GM03348 (cell line): ENCODE results near the gene GALR3.

Source experiments
- DNase-seq: peaks from one replicate; pipeline ENCODE4 v3.0.0; 2012; ENCODE audit warnings: low spot score

The GALR3 gene

DNA sequence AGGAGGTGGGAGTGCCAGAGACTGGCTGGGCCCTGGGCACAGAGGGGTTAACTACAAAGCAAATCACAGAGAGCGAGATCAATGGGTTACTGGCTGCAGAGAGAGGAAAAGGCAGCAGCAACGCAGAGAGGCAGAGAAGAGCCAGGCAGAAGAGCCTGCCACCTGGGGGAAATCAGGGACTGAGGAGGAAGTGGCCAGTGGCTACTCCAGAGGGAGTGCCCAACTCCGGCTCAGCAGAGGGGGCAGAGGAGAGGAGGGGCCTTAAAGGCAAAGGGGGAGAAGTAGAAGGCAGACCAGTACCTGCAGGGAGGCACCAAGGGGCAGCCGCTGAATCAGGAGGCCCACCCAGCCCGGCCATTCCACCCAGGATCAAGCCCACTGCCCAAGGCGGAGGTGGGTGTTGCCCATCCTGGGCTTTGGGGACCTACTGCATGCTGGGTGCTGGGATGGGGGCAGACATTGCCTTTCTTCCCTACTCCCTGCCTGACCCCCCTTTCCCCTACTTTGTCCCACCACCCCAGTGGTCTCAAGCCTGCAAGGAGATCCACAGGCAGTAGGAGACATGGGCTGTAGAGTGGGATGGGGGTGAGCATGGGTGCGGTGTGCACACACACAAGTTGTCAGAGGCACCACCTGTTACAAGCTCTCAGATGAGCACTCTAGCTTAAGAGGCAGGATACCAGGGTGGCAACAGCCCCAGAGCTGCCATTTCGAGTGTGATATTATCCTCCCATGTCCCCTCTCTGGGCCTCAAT lies 926 bp upstream of the GALR3 start:
- DNase-seq = no peak

DNA sequence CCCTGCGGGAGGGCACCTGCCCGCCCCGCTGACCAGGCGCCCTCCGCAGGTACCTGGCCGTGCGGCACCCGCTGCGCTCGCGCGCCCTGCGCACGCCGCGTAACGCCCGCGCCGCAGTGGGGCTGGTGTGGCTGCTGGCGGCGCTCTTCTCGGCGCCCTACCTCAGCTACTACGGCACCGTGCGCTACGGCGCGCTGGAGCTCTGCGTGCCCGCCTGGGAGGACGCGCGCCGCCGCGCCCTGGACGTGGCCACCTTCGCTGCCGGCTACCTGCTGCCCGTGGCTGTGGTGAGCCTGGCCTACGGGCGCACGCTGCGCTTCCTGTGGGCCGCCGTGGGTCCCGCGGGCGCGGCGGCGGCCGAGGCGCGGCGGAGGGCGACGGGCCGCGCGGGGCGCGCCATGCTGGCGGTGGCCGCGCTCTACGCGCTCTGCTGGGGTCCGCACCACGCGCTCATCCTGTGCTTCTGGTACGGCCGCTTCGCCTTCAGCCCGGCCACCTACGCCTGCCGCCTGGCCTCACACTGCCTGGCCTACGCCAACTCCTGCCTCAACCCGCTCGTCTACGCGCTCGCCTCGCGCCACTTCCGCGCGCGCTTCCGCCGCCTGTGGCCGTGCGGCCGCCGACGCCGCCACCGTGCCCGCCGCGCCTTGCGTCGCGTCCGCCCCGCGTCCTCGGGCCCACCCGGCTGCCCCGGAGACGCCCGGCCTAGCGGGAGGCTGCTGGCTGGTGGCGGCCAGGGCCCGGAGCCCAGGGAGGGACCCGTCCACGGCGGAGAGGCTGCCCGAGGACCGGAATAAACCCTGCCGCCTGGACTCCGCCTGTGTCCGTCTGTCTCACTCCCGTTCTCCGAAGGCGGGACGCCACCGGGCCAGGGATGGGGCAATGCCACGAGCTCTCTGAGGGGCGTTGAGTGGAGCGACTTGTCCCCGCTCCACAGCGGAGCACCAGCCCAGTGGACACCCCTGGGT lies 1.8 kb downstream of the GALR3 start:
- DNase-seq = no peak

DNA sequence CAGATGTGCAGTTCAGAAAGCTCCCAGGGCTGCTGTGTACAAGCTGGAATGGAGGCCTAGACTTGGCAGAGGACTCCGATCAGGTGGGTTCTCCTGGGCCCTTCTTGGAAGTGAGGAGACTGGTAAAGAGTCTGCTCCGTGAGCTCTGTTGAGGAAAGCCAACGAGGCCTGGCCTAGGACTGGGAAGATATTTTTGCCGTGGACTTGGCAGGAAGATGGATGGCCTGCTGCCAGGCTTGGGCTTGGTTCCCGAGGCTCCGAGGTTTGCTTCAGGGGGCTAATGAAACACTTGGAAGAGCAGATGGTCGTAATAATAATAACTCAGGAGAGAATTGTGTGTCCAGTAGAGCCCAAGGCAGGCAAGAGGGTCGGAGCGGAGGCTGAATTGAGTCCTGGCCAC lies 3.9 kb downstream of the GALR3 start:
- no peak for DNase-seq

DNA sequence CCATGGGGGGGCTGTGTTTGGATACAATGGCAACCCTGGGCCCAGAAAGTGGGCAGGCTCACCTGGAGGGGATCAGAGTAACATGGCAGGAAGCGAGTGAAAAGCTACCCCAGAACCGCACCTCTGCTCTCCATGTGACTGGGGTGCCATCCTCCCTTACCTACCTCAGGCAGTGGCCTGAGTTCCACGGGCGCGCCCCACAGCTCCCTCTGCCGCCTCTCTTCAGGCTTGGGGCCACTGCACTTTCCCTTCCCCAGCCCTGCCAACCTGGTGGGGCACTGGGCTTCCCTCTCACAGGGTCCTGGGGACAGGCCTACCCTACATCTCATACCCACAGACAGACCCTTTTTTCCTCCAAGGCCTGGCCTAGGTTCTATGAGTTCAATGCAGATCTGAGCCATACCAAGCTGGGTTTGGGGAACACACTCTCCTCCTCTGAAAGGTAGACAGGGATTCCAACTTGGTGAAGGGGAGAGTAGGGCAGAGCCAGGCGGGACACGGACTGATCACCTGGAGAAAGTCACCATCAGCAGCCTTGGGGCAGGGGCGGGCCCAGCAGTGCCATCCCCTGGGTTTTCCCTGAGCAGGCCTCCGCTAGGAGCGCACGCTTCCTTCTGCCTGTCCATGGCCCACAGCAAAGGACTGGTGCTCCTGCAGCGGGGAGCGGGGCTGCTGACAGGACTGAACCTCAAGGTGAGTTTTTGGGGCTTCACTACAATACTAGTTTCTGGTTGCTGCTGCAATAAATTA lies 7.1 kb downstream of the GALR3 start:
- DNase-seq = no peak

DNA sequence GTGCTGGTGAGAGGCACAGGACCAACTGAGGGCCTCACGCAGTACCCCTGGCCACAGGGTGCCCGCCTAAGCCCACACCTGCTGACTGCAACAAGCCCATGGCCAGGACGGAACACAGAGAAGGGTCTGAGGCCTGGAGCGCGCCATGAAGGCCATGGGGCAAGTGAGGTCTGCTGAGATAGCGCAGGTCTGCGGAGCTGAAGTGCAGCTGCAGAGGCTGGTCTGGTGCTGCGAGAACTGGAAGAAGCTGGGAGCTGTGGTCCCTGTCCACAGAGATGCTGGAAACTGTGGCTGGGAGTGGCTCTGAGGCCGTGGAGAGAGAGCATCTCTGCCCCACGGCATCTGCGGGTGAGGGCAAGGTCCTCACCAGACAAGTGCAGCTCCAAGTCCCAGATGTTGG lies 8.3 kb downstream of the GALR3 start:
- no peak for DNase-seq

DNA sequence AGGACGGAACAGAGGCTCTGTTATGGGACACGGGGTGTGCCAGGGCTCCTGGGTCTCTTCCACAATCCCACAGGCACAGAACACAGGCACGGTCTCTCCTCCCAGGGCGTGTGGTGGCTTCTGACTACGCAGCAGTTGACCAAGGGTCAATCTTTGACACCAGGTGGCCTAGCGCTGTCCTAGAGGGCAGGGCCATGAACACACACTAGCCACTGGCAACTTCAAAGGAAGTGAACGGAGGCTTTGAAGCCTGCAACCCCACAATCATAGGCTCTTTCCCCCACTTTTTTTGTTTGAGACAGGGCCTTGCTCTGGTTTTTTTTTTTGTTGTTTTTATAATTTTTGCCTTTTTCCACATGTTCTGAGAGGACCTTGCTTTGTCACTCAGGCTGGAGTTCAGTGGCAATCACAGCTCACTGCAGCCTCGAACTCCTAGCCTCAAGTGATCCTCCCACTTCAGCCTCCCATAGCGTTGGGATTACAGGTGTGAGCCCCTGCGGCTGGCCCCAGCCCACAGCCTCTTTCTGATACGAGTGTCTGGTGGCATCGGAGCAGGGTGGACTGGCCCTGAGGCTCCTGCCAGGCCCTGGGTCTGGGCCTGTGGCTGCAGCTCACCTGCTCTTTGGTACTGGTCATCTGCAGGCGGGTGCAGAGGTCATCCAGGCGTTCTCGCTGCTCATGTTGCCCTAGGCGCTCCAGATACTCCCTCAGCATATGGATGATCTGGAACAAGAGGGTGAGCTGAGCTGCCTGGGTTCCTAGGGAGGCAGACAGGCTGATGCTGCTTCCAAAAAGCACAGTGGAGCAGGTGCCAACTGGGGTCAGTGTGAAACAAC lies 9.1 kb downstream of the GALR3 start:
- DNase-seq = no peak

DNA sequence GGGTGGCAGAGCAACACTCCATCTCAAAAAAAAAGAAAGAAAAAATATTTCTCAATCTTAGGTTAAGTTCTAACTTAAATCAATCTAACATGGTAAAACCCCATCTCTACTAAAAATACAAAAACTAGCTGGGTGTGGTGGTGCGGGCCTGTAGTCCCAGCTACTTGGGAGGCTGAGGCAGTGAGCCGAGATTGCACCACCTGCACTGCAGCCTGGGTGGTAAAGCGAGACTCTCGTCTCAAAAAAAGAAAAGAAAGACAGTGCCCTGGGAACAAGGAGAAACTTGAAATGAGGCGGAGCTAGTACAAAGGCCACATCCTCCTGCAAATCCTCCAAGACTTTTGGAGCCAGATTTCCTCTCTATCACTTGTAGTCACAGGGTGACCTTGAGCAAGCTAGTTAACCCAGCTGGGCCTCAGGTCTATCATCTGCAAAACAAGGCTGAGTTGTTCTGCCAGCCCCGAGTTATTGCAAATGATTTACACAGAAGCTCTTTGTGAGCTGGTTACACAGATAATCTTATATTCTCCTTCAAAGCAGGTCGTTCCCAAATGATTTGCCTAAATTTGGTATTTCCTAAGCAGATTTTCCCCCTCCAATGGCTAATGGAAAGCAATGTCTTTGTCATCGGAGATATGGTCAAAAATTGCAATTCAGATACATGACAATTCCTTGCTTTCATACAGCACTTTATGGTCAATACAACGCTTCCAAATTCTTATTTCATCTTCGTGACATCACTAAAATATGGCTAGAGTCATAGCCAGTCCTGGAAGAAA lies 19.0 kb downstream of the GALR3 start:
- no peak for DNase-seq

DNA sequence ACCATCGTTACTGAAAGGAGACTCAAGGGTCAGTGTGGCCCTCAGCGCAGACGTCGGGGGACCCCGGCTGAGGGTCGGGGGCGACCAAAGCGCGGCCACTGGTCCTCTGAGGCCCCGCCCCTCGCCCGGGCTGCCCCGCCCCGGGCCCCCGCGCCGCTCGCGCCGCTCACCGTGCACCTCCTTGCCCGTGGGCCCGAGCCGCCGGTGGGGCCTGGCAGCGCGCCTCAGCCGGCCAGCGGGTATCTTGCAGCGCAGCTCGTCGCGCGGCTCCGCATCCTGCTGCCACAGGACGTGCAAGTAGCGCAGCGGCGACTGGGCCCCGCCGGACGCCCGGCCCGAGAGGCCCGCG lies 20.5 kb downstream of the GALR3 start:
- DNase-seq = peak; percentile 83

DNA sequence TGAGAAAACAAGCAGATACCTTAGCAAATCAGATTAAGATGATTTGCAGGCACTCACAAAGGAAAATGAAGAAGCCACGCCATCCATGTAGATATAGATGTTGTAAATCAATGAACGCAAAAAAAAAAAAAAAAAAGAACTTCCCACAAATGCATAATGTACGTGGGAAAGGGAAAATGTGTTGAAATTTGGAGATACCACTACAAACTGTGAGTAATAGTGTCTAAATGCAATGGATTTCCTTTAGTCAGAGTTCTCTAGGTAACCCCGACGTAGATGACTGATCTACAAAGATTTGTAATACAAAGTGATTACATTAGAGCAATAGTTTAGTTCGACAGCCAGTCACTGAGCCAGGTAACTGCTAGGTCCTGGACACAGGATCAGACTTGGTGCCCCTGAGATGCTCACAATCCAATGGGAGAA lies 21.7 kb downstream of the GALR3 start:
- DNase-seq = no peak

DNA sequence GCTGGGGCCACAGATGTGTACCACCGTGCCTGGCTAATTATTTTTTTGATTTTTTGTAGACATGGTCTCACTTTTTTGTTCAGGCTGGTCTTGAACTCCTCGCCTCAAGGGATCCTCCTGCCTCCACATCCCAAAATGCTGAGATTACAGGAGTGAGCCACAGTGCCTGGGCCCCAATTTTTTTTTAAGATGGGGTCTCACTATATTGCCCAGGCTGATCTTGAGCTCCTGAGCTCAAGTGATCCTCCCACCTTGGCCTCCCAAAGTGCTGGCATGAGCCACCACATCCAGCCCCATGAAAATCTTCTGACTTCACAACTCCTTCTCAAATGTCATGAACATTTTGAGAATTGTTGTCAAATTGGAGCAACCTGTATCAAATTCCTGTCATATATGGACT lies 23.3 kb downstream of the GALR3 start:
- DNase-seq = no peak

DNA sequence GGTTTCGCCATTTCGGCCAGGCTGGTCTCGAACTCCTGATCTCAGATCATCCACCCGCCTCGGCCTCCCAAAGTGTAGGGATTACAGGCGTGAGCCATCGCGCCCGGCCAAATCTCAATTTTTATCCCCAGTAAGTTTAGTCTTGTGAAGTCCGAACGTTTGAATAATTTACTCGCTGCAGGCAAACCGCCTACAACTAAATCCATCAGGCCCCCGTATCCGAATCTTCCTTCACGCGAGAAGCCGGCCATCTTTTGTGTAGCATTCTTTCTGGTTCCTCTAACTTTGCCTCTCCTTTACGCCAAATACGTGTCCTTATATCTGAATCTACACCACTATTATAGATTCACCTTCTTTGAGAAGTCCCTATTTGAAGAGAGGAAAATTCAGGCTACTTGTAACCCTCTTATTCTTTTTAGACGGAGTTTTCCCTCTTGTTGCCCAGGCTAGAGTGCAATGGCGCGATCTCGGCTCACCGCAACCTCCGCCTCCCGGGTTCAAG lies 25.5 kb downstream of the GALR3 start:
- peak; percentile 16 for DNase-seq

DNA sequence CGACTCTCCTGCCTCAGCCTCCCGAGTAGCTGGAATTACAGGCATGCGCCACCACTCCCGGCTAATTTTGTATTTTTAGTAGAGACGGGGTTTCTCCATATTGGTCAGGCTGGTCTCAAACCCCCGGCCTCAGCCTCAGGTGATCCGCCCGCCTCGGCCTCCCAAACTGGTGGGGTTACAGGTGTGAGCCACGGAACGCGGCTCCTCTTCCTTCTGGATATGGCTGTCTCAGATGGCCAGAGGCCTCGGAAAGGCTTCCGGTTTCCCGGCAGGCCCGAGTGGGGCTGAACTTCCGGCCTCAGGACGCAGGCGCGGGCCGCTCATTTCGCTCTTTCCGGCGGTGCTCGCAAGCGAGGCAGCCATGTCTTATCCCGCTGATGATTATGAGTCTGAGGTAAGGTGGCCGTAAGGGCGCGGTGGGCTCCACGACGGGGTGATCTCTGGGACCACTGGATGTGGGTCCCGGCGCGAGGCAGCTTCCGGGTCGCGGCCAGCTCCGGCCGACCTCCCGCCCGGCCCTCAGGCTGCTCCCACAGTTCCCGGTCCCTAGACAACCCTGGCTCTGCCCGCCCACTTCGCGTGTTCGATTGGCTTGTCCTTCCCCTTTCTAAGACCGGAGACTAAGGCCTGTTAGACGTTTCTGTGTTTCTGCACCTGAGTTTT lies 26.0 kb downstream of the GALR3 start, which contains the start of gene EIF3L:
EIF3L (plus strand) TSS at position 331 of the 663 bp plus-strand sequence; CDS start at position 362, 31 bp downstream.
- DNase-seq = peak; percentile 96

DNA sequence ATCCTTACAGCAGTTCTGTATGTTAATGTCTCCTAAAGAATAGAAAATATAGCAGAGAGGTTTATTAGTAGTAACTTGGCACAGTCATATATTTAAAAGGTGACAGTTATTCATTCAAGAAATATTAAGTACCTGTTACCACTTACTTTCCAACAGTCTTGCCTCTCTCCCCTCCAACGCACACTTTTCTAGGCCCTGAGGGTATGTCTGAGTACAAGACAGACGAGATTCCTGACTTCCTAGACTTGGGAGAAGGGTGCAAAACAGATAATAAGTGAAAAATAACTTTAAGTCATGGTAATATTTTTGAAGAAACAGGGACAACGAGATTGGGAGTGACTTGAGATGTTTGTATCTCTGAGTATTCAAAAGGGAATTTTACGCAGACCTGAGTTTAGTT lies 27.6 kb downstream of the GALR3 start:
- no peak for DNase-seq

DNA sequence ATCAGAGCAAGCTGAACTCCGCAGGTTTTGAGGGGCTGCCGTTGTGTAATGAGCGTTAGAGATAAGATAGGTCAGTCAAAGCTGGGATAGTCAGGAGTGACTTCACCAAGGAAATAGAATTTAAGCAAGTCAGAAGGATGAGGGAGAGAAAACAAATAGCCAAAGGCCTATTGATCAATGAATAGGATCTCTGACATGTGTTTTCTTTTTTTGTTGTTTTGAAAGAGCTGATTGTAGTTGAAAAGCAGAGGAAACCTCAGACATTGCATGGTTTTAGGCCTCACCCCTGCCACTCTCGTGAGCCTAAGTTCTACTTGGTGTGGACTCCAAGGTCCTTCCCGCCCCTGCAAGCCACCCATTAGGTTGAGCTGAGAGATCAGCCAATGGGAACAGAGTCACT lies 29.2 kb downstream of the GALR3 start:
- no peak for DNase-seq

DNA sequence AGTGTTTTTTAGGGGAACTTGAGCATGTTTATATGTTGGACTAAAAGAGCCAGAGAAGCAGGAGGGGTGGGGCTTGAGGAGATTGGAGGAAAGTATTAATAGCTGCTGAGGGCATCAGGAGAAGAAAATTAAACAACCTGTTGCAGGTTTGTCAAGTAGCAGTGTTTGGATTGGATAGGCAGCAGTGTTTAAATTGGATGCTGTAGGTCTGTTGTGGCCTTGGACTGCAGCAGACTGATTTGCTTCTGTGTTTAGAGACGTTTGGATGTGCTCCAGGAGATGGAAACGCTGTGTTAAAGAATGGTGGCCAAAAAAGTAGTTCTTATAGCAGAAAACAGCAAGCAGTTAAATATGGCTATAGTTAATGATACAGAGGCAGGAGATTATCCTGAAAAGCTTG lies 31.8 kb downstream of the GALR3 start:
- DNase-seq = no peak

DNA sequence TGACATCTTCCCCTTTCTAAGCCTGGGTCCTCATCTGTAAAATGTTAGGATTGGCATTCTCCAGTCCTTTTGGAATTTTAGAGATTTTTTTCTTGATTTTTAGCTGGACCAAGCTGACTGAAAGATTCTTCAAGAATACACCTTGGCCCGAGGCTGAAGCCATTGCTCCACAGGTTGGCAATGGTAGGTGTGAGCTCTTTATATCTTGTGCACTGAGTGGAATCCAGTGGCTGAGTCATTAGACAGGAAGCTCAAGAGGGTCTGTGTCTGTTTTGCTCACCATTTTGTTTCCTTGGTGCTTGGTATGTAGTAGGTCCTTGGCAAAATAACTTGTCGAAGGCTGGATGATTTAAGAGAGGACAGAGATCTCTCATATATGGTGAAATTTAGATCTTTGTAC lies 32.3 kb downstream of the GALR3 start:
- no peak for DNase-seq

DNA sequence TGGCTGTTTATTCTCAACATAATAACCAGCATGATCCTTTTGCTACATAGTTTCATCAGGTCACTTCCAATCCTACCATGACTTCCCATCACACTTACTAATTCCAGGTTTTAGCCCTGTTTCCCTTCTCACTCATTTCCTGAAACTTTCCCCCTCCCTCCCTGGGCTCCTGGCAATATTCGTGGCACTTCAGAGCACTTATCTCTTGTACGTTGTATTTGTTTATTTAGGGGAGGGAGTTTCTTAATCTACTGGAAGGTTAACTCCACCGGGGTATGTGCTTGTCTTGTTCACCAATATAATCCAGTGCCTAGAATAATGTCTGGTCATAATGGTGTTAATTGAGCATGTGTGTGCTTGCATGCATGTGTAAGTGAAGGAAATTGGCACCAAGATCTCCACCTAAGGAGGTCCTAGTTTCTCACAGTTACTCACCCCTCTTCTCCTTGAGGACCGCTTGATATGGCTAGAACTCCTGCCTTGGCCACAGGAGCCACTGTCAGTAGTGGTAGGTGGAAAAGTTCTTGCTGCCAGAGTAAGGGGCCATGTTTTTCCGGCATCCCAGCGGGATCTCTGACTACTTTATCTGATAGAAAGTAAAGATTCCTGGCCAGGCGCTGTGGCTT lies 37.7 kb downstream of the GALR3 start:
- DNase-seq = no peak

DNA sequence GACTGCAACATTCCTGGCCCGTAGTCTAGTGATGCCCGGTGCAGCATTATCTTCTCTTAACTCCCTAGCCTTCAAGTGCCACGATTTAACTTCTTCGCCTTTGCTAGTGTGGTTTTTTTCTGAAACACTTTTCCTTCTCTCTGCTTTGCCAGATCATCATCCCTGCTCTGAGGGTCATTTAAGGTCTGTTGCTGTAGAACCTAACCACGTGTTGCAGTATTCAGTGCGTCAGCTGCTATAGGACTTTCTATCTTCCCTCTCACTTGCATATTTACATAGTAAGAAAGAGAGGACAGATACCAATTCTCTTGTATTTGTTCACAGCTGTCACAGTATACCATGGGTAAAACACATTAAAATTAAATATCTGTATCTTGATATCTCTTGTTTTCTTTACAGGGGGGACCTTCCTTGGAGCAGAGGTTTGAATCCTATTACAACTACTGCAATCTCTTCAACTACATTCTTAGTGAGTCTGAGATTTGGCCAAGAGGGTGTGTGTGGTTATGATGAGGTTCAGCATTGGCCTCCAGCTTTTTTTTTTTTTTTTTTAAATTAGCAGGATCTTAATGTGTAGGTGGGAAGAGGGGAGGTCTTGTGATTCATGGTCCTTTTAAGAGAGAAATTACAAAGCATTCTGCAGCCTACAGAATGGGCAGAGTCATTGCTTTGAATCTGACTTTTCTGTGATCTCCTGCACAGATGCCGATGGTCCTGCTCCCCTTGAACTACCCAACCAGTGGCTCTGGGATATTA lies 39.6 kb downstream of the GALR3 start:
- no peak for DNase-seq

DNA sequence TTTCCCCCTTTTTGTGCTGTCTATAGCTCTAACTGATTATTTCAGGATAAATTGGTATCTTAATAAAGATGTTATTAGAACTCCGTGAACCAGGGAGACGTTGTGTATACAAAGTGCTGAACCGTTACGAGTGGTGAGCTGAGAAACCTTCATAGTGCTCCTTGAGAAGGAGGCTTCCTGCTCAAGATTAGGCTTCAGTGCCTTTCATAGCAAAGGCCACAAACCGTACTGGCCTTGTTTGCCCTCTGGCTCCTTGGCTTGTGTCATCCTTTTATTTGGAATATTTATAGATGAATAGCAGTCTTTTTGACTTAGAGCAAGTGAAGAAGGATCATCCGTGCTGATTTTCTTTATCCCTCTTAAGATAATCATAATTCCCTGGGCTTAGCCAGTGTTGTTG lies 42.3 kb downstream of the GALR3 start:
- no peak for DNase-seq
